Esophagus mucosa (tissue), 1 donor: ENCODE results near the gene NUB1. TPM values are rescaled to one million over a fixed set of nuclear protein-coding genes. Genes with fewer than 3 reads are reported as not detected.
A peak's percentile ranks its signal among the peaks of the same experiment; 100 is the strongest.

Source experiments
- ATAC-seq: fragments of 200-7000 bp; cut with Tn5 transposase; one replicate; pipeline ENCODE4 v1.9.1; 2020
- total RNA-seq: library from RNA; stranded (reverse); gene quantifications from one replicate; pipeline ENCODE4 v1.2.4, GENCODE V29; 2023
- donor health status: DM: yes; HTN: yes; CAD: no.

Gene NUB1
- total RNA-seq, 1 donor from 2014 or later = 19.8 TPM

DNA sequence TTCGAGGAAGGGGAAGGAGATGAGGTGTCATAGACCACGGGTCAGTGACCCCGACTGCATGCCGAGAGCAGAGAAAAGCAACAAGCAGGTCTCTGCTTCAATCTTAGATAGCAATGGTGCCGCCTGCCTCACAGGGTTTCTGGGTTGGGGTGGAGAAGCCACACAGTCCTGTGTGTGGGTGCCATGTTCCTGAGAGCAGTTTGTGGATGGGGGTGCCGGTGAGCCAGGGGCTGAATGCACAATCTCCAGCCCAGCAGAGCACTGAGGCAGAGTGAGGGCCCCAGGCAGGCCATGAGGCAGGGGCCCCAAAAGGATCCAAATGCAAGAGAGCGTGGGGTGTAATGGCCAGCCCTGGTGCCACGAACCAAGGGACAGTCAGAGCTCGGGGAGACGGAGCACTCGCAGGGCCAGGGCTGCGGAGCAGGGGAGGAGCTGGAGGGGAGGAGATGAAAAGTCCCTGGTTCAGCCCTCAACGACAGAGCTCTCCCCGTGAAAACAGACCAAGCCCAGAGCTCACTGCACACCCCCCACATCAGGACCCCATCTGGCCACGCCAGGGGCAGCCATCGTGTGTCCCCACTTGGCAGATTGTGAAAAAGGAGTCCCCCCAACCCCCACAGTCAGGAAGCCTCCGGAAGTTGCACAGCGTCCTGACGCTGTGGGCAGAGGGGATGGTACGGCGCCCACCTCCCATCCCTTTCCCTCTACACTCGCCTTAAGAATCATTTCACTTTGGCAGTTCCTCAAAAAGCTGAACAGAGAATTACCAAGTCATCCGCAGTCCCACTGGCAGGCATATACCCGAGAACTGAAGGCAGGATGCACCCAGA, 48.4 kb downstream of the NUB1 start:
- ATAC-seq = no peak

DNA sequence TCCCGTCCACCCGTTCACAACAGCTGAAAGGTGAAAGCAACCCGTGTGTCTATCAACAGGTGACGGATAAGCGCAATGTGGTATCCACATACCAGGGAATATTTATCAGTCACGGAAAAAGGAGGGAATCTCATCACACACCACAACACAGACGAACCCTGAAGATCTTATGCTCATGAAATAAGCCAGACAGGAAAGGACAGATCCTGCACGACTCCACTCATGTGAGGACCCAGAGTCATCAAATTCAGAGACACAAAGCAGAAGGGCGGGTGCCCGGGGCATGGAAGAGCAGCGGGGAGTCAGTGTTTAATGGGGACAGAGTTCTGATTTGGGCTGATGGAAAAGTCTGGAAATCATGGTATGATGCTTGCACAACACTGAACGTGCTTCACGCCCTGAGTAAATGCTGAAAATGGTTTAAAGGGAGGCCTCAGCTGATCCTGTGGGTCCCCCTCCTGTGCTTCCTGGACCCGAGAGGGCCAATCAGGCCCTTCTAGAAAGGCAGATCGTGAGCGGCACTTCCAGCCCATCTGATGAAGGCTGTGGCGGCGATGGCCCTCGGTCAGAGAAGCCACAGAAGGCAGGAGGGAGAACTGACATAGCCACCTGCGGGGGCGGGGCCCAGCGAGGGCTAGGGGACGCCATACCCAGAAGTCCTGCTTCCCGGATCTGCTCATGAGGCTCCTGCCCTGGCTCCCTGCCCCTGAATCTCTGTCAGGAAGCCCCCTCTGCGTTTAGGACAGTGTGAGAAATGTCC, 49.2 kb downstream of the NUB1 start:
- ATAC-seq = no peak

DNA sequence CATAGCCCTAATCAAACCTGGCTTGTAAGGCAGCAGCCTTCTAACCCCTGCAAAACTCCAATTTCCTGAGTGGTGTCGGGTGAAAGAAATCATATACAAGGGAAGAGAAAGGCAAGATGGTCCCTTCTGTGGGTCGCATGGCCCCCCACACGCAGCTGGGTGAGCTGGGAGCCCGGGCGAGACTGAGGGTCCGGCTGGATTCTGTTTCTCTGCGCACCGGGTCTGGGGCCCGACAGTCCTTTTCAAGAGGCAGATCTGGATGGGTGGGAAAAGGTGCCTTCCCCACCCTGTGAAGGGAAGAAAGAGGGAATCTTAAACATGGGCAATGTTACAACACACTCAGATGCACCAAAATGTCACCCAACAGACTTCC, 49.7 kb downstream of the NUB1 start:
- ATAC-seq = no peak

DNA sequence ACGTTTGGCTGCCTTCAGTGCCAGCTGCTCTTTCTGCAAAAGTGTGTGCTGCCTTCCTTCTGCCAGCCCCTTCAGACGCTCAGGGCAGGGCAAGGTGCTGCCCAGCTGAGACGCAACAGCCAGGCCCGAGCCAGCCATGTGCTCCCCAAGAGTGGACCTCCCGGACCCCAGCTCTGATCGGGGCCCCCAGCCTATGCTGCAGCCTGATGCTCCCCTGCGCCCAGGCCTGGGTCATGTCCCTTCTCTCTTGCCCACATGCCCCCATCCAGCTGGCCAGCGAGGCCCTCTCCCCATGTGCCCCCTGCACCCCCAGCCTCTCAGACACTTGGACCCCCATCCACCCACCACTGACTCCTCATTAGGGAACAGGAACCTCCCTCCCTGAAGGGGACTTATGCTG, 50.4 kb downstream of the NUB1 start:
- no peak for ATAC-seq

DNA sequence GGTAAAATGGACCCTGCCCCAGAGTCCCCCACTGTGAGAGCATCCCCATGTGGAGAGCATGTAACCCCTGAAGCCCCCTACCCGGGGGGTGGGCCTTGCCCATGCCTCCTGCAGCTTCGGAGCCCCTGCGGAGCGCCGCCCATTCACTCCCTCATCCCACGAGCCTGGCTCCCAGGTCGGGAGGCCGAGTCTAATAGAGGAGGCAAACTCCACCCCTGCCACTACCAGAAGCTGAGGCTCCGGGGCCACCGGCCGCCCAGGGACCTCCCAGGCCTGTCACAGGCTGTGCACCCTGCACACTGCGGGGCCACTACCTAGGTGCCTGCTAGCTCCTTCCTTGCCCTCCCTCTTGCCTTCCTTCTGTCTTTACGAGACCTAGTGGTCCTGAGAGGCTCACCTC, 50.8 kb downstream of the NUB1 start:
- ATAC-seq = no peak

DNA sequence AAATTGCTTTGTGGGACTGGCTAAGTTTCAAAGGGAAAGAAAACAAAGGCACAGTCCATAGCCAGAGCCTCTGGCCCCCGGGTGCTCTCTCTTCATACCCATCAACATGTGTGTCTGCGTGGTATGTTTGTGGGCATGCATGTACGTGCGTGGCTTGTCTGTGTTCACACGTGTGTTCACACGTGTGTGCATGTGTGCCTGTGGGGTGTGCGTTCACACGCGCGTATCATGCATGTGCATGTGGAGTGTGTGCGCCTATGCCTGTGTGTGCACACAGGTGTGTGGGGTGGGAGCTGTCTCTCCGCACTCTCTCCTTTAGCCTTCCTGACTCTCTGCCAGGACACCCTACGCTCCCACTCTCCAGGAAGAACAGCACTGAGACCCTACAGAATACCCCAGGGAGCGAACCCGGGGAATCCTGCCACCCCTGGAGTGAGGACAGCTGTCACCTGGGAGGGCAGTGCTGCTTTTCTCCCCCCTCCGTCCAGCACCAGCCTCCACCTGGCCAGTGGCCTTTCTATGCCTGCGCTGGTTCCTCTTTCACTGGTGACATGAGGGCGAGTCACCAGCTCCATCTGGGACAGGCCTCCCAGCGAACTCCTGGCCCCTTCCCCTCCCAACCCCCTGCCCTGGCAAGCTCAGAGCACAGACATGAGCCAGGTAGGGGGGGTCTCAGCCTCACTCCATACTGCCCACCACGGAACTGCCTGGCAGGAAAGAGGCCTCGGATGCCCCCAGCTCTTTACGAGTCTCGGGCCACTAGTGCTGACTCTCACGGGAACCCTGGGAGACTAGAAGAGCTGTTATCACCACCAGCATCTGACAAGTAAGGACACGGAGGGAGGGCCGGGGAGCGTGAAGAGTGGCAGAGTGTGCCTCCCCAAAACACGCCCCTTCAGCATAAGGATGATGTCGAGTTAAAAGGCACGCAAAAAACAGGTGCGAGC, 51.7 kb downstream of the NUB1 start:
- no peak for ATAC-seq

DNA sequence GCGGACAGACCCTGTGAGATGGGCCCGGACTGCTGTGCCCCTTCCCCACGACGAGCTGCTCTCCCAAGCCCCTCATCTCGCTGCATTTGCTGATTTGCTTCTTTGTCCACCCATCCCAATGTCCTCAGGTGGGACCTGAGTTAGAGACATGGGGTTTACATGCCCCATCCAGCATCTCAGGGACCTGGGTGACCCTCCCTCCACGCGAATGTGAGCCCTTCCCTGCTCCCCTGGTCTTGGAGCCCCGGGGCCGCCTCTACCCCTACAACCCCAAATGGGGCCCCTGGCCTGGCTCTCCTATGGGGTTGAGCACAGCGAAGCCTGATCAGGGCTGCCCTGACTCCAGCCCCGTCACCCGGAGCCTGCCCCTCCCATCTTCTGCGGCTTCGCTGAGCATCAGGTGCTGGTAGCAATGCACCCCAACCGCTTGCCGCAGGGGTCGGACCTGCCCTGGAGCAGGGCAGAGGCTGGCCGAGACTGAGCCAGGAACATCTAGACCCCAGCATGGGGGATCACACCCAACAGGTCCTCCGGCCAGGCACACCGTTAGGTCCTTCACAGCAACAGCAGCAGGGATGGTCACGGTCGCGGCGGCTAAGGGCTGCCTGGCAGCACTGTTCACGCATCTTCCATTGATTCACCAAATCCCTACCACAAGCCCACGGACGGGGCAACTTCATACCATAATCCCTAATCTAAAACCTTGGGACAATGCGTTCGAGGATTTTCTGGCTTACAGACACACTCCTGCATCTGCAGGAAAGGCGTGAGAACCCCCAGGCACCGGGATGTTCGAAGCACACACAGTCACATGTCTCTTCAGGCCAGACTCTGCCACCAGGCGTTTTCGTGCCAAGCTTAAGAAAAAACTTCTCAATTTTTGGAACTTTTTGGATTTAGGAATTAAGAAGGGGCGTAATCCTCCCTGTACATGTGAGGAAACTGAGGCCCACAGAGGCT, 52.7 kb downstream of the NUB1 start:
- ATAC-seq = no peak

DNA sequence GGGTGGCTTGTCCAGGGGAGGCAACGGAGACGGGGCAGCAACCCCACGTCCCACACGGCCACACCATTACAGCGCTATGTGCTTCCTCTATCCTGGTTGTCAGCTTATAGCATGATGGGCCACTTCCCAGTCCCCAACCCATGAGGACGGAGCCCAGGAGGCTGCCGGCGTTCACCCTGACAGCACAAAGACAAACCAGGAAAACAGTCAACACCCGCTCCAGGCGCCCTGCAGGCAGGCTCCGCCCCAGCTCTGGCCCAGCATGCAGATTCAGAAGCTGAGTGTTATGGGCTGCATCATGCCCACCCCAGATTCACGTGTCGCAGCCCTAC, 53.4 kb downstream of the NUB1 start:
- no peak for ATAC-seq

DNA sequence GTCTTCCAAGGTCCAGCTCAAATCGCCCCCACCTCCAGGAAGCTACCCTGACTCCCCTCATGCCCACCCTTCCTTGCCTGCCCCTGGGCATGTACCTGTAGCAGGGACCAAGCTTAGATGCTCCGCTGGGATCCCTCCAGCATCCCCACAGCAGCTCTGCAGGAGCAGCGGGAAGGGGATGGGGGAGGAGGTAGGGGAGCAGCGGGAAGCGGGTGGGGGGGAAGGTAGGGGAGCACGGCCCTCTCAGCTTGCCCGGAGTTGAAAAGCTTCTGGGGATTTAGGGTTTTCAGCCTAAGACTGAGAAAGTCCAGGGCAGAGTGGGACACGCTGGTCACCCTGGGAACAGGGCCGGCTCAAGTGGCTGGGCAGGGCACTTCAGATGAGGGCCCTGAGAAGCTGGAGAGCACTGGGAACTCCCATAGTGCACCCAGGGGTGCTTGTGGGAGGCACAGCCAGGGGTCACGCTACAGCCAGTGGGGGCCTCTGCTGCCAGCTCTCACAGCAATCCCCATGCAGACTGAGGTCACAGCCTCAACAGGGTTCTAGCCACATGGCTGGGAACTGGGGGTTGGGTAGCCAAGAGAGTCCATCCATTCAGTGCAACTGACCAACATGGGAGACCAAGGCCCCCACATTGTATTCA, 54.8 kb downstream of the NUB1 start:
- ATAC-seq = no peak

DNA sequence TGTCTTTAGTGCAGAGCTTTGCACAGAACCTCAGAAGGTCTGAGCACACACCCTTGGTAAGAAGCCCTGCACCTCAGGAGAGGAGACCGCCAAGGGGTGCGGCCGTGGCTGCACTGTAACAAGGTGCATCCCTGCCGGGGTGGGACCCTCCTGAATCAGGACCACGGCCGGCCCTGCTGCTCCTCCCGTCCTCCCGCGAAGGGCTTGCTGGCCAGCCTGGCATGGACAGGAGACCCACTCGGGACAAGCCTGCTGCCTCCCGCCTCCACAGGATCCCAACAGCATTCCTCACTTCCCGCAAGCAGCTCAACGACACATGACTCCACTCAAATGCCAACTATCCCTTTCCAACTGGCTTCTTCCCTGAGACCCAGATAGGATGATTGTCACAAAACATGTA, 55.4 kb downstream of the NUB1 start:
- ATAC-seq = no peak

DNA sequence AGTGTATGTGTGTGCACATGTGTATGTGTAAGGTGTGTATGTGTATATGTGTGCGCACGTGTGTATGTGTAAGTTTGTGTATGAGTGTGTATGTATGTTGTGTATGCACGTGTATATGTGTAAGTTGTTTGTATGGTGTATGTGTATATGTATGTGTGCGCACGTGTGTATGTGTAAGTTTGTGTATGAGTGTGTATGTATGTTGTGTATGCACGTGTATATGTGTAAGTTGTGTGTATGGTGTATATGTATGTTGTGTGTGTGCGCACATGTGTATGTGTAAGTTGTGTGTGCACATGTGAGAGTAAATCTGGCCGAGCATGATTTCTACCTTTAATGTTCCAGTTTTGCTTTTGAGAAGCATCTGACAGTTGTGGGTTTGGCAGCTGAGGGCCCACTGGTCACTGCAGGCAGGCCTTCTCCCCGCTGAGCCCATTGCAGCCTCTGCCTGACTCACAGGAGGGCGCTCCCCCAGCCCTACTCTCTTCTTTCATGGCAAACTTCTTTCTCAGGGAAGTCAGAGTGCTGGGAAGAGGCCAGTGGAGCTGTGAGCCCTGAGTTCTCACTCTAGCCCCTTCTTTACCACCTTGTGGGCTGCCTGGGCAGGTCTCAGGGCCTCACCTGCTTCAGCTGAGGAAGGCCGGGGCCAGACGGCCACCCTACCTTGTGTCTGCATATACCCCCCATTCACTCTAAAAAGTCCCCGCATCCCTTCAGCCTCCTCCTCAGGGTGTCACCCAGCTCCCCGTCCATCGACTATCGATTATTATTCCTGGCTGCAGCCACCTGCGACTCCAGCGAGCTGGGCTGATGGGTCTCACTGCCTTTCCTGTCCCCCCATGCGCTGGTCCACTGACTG, 57.1 kb downstream of the NUB1 start:
- ATAC-seq = no peak

DNA sequence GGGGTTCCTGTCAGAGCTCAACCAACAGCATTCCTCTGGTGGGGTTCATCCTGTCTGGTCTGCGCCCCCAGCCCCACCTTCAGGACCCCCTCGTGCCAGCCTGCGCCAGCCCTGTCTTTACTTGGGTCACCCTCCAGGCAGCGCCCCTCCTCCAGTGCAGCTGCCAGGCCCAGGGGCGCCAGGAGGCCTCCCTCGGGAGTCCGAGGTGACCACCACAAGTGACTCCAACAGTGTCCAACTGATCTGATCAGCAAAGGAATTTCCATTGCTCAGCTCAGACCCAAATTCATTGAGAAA, 57.6 kb downstream of the NUB1 start:
- no peak for ATAC-seq

DNA sequence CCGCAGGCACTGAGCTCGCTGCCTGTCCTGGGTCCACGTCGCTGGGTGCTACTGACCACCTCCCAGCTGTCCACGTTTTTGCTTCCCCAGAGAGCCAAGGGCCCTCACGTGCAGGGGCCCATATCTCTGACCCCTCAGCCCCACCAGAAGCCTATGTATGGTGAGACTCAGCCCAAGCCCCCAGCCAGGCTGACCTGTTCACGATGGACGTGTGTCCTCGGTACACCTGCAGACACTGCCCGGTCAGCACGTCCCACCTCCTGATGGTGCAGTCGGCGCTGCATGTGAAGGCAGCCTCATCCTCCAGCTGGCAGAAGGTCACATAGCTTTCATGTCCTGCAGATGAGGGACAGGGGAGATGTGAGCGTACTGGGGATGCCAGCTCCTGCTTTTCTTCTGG, 58.3 kb downstream of the NUB1 start:
- ATAC-seq = no peak

DNA sequence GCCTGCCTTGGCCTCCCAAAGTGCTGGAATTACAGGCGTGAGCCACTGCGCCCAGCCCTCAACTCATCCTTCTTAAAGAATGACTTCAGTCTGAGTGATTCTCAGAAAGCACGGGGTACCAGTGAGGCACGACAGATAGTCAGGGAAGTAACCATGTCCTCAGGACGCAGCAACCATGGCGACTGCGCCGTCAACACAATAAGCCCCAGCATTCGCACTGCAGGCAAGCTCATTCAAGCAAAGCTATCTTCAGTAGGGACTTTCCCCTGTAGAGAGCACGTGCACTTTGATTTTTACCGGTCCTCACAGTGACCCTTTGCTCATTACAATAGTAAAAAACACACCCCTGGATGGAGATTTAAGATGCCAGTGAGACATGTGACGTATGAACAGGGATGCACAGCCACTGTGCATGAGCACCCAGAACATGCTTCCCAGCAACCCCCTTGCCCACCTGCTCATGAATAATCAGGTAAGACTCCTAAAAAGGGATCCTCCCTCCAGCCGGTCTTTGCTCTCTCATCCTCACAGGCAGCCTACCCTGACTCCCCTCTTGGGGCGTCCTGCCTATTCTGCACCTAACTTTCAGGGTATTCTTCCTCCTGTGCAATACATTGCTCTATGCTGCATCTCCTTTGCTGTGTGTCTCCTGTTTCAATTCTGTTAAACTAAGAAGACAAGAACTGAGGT, 59.2 kb downstream of the NUB1 start:
- no peak for ATAC-seq

DNA sequence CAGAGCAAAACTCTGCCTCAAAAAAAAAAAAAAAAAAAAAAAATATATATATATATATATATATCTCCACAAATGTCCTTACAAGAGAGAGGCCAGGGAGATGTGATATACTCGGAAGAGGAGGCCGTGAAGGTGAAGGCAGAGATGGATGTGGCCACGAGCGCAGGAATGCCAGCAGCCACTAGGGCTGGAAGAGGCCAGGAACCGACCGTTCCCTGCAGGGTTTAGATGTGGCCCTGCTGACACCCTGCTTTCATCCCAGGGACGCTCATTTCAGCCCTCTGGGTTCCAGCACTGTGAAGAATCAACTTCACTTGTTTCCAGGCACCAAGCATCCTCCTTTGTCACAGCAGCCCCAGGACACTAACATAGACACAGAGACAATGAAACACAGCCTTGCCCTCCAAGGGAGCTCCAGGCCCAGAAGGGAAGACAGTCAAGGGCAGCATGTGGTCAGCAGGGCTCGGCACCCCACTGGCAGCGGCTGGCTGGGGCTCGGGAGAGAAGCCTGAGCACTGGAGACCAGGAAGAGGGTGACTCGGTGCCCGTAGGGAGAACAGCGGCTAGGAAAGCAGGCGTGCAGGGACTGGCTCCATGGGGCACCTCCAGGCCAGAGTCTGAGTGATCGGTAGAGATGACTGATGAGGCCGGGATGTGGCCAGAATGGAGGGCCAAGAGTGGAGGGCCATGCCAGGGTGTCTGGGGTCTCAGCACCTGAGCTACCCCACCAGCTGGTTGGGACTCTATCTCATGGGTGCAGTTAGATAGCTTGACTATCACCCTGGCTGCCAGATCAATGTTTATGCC, 60.6 kb downstream of the NUB1 start:
- no peak for ATAC-seq

DNA sequence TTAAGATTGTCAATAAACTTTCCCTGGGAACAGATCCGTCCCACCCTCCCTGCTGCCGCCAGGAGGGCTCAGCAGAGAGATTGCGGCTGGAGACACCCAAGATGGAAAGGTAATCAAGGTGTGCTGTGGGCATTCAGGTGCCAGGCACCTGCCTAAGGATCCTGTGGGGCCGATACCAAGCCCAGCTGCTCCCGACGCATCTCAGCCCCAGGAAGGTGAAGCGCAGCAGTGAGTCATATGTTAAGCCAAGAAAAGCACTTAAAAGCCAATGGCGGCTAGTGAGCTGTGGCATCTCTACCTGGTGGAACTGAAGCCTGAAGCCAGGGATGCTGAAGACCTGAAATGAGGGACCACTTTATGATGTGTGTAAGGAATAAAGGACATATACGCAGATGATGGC, 62.2 kb downstream of the NUB1 start:
- ATAC-seq = peak; percentile 78

DNA sequence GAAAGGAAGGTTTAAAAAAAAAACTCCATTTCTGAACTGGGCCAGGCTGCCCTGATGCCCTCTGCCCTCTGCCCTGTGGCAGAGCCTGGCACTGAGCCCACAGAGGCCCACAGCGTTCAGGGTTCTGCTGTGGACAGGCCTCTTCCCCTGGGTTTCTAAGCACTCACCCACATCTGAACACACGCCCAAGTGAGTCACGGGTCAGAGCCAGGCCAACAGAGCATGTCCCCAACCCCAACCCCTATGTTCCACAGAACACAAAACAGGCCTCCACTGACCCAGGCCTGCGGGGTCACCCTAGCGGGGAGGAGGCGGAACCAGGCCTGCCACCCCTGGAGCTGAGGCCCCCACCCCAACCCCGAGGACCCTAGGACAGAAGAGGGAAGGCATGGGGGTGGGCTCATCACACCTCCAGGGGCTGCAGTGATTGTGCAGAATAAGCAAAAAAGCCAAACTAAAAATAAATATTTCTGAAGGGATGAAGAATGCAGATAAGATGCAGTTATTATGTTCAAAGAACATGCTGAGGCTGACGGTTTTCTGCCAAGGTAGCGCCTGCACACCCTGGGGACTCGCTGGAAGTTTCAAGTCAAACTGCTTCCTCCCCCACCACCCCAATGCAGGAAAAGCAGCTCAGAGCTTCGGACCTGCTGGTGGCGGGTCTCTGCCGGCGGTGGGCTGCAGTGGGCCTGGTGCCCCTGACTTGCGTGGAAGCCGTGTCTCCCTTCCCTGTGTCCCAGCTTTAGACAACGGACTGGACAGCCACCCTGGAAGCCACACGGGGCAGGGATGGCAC, 62.8 kb downstream of the NUB1 start:
- peak; percentile 60 for ATAC-seq

DNA sequence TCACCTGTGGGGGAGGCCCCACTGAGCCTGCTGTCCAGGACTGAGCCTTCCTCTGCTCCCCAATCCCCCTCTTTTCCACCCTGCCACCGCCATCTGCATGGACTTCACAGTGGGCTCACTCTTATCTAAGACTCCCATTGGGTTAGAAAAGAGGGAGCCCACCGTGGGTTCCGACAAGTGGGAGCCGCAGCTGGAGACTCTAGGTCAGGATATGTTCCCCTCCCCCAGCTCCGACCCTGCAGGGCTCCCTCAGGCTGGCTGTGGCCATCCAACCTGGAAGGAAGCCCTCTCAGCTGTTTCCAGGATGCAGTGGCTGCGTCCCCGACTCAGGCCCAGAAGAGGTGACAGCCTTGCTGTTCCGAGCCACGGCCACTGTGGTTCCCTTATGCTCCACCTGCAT, 63.4 kb downstream of the NUB1 start:
- ATAC-seq = no peak
